HEK293T (cell line): ENCODE results near the gene ZNF536.
A peak's percentile ranks its signal among the peaks of the same experiment; 100 is the strongest.
"Not testable (repeated sequence)": the region's sequence is repeated elsewhere in the genome, so short reads cannot be mapped to it uniquely, and the experiment has no call there.

Source experiments
- CTCF ChIA-PET: fragments of 350-600 bp; formaldehyde crosslinking; extraction: SDS; loops from one replicate; lab custom pipeline; 2021; ENCODE audit warnings: antibody characterized with exemption, inconsistent platforms; lab: Yijun Ruan, JAX
- POLR2A ChIA-PET: fragments of 350-600 bp; formaldehyde crosslinking; extraction: SDS; loops from one replicate; lab custom pipeline; 2020; ENCODE audit warnings: antibody characterized with exemption, inconsistent platforms; lab: Yijun Ruan, JAX
- DNase-seq: peaks from one replicate; pipeline ENCODE4 v3.0.0; 2012; ENCODE audit warnings: mixed read lengths; ENCODE audit errors: extremely low spot score
- ARNT ChIP-seq: fragments of 450-650 bp; IDR thresholded peaks from 2 replicates; pipeline ENCODE4 v1.6.1; 2017; ENCODE audit warnings: mild to moderate bottlenecking
- BHLHE40 ChIP-seq: fragments of 450-650 bp; IDR thresholded peaks from 2 replicates; pipeline ENCODE4 v1.6.1; 2016; ENCODE audit warnings: mild to moderate bottlenecking, moderate library complexity, borderline replicate concordance
- CTBP1 ChIP-seq: fragments of 450-650 bp; IDR thresholded peaks from 2 replicates; pipeline ENCODE4 v1.6.1; 2016; ENCODE audit warnings: borderline replicate concordance
- ELF4 ChIP-seq: fragments of 450-650 bp; IDR thresholded peaks from 2 replicates; pipeline ENCODE4 v1.6.1; 2017; ENCODE audit warnings: antibody characterized with exemption
- FOXA1 ChIP-seq: fragments of 450-650 bp; IDR thresholded peaks from 2 replicates; pipeline ENCODE4 v1.6.1; 2016; ENCODE audit warnings: mild to moderate bottlenecking
- FOXK2 ChIP-seq: fragments of 450-650 bp; IDR thresholded peaks from 2 replicates; pipeline ENCODE4 v1.6.1; 2016; ENCODE audit warnings: mild to moderate bottlenecking
- FOXM1 ChIP-seq: fragments of 450-650 bp; IDR thresholded peaks from 2 replicates; pipeline ENCODE4 v1.6.1; 2017; ENCODE audit warnings: mild to moderate bottlenecking, borderline replicate concordance
- HDGF ChIP-seq: fragments of 450-650 bp; IDR thresholded peaks from 2 replicates; pipeline ENCODE4 v1.6.1; 2017; ENCODE audit warnings: antibody characterized with exemption, borderline replicate concordance
- L3MBTL2 ChIP-seq: fragments of 450-650 bp; conservative IDR thresholded peaks from 2 replicates; pipeline ENCODE4 v1.6.1; 2016; ENCODE audit warnings: mild to moderate bottlenecking
- LEF1 ChIP-seq: fragments of 450-650 bp; IDR thresholded peaks from 2 replicates; pipeline ENCODE4 v1.6.1; 2017; ENCODE audit warnings: mild to moderate bottlenecking, borderline replicate concordance
- NFRKB ChIP-seq: fragments of 450-650 bp; IDR thresholded peaks from 2 replicates; pipeline ENCODE4 v1.6.1; 2016; ENCODE audit warnings: mild to moderate bottlenecking, moderate library complexity
- PKNOX1 ChIP-seq: fragments of 450-650 bp; IDR thresholded peaks from 2 replicates; pipeline ENCODE4 v1.6.1; 2016
- SP1 ChIP-seq: fragments of 450-650 bp; IDR thresholded peaks from 2 replicates; pipeline ENCODE4 v1.6.1; 2017
- SUZ12 ChIP-seq: fragments of 450-650 bp; IDR thresholded peaks from 2 replicates; pipeline ENCODE4 v1.6.1; 2016; ENCODE audit warnings: mild to moderate bottlenecking
- TARDBP ChIP-seq: fragments of 450-650 bp; IDR thresholded peaks from 2 replicates; pipeline ENCODE4 v1.6.1; 2016
- ZNF384 ChIP-seq: fragments of 450-650 bp; IDR thresholded peaks from 2 replicates; pipeline ENCODE4 v1.6.1; 2016

Gene ZNF536

GRCh38 chr19:30487178-30487577 is 115.0 kb downstream of the ZNF536 start:
- DNase-seq, result no peak
- ChIA-PET CTCF (no interaction called here), POLR2A (no interaction called here)
- TF ChIP-seq FOXM1 (no peak), FOXK2 (no peak), ZNF384 (no peak), L3MBTL2 (no peak), HDGF (no peak), PKNOX1 (no peak), BHLHE40 (no peak), ELF4 (no peak), FOXA1 (no peak), ARNT (no peak), SUZ12 (no peak), CTBP1 (no peak), NFRKB (no peak), LEF1 (no peak)

GRCh38 chr19:30488191-30488590 is 116.0 kb downstream of the ZNF536 start:
- TF ChIP-seq ARNT (no peak), SP1 (no peak), CTBP1 (no peak), PKNOX1 (no peak), FOXA1 (no peak), TARDBP (no peak), LEF1 (no peak), ZNF384 (no peak)
- ChIA-PET CTCF (no interaction called here), POLR2A (no interaction called here)
- no peak for DNase-seq

- ChIA-PET CTCF (no interaction called here), POLR2A (no interaction called here)
- DNase-seq, result no peak
These were observed 118.6 kb downstream of the ZNF536 start for GRCh38 chr19:30490760-30491159.

DNA sequence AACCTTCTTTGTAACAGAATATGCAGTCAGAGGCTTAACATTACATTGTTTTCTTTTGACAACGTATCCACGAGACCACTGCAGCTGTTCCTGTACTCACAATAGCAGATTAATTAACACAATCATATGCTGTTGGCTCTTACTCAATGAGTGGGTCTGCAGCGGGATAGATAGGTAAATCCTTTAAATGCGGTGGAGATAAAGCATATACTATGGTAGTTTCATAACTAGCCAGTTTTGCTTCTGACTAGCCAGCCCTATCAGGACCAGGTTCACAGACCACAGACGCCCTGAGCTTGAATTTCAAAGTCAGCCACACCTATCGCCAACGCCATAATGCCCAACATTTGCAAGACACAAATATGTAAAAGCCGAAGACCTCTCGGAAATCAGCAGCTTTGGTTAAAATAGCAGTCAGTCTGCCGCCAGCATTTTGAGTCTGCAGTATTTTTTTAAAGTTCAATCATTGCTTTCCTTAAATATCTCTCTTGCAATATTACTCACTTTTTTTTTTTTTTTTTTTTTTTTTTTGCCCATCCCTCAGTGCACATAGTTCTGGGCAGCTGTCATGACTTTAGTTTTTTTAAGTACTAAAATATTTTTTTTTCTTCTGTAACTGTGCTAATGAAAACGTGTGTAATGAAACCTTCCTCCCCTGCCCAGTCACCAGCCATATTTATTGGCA is 120.5 kb downstream of the ZNF536 start:
- no peak for DNase-seq
- ChIA-PET CTCF (interaction anchor here (0.6 kb wide), 1 partner anchor 767 kb away, joined by 3 read pairs; no protein-coding TSS in a partner anchor), POLR2A (no interaction called here)
- no peak for TF ChIP-seq CTBP1
- TF ChIP-seq TARDBP, result no peak
- TF ChIP-seq SP1, result no peak
- no peak for TF ChIP-seq ELF4
- TF ChIP-seq BHLHE40, result no peak
- TF ChIP-seq PKNOX1, result no peak
- no peak for TF ChIP-seq ARNT
- TF ChIP-seq SUZ12, result no peak

More at GRCh38 chr19:30490760-30491159, 118.6 kb downstream of the ZNF536 start:
- TF ChIP-seq ZNF384 (no peak), HDGF (no peak), NFRKB (no peak)

GRCh38 chr19:30497034-30497433 is 124.8 kb downstream of the ZNF536 start:
- DNase-seq, result no peak
- no peak for TF ChIP-seq CTBP1
- TF ChIP-seq TARDBP, result no peak
- no peak for TF ChIP-seq BHLHE40
- TF ChIP-seq FOXM1, result no peak
- no peak for TF ChIP-seq SP1
- no peak for TF ChIP-seq ELF4
- no peak for TF ChIP-seq ARNT
- no peak for TF ChIP-seq LEF1
- TF ChIP-seq ZNF384, result no peak
- TF ChIP-seq L3MBTL2, result no peak
- no peak for TF ChIP-seq SUZ12
- no peak for TF ChIP-seq NFRKB
- TF ChIP-seq FOXK2, result no peak
- ChIA-PET POLR2A (no interaction called here), CTCF (no interaction called here)

DNA sequence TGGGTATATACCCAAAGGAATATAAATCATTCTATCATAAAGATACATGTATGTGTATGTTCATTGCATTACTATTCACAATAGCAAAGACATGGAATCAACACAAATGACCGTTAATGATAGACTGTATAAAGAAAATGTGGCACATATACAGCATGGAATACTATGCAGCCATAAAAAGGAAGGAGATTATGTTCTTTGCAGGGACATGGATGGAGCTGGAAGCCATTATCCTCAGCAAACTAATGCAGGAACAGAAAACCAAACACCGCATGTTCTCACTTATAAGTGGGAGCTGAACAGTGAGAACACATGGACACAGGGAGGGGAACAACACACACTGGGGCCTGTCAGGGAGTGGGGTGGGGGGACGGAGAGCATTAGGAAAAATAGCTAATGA is 125.9 kb downstream of the ZNF536 start:
- CTCF ChIA-PET, DNase-seq, POLR2A ChIA-PET: not testable (repeated sequence)

DNA sequence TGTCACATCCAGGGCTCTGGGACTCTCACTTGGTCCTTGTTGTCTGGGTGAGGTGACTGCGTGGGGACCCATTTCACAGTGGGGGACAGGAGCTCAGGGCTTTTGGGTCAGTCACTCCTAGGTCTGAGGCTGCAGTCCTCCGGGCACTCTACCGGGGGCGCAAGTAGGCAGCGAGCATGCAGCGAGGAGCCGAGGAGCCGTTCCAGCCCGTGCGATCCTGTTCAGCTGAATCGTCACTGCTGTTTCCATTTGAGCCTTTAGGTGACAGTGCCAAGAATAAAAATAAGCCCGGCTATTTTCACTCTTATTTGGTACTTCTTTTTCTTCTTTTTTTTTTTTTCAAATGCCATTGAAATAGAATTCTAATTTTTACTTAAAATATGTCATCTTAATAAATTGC is 126.5 kb downstream of the ZNF536 start:
- ChIA-PET CTCF (interaction anchor here (0.5 kb wide), 1 partner anchor 1605 kb away, joined by 3 read pairs; no protein-coding TSS in a partner anchor), POLR2A (no interaction called here)
- no peak for TF ChIP-seq L3MBTL2
- TF ChIP-seq ELF4, result no peak
- TF ChIP-seq TARDBP, result no peak
- no peak for TF ChIP-seq NFRKB
- no peak for TF ChIP-seq SP1
- no peak for TF ChIP-seq SUZ12
- TF ChIP-seq LEF1, result no peak
- no peak for TF ChIP-seq FOXK2
- no peak for TF ChIP-seq CTBP1
- peak; percentile 39 for DNase-seq
